Measurements from ENCODE around the gene LCK.

- no peak for TF ChIP-seq EZH2 (optimal IDR thresholded peaks at IDR 0.05; ENCODE audit: low read depth, low read length)
- TF ChIP-seq CTCF (IDR thresholded peaks at IDR 0.05; ENCODE audit: low read length), result no peak
- no peak for TF ChIP-seq EZH2phosphoT487 (IDR thresholded peaks at IDR 0.05; ENCODE audit: low read length)
Measured at GRCh38 chr1:32305310-32305709, 54.2 kb downstream of the LCK start.

Data from MM.1S (cell line).